Left ventricle myocardium inferior (tissue), 1 donor: ENCODE data around the gene CLMN. TPM values are rescaled to one million over a fixed set of nuclear protein-coding genes. Genes with fewer than 3 reads are reported as not detected.
A peak's percentile ranks its signal among the peaks of the same experiment; 100 is the strongest.

ENCODE experiments used
- DNase-seq: peaks from one replicate; pipeline ENCODE4 v3.0.0-alpha.2; 2020
- H3K27ac ChIP-seq: fragments of 200-600 bp; replicated peaks from 2 replicates; pipeline ENCODE4 v1.8.0; 2021
- H3K27me3 ChIP-seq: fragments of 200-600 bp; 2 replicates; pipeline ENCODE4 v1.8.0; 2021; ENCODE audit warnings: low read depth
- H3K36me3 ChIP-seq: fragments of 200-600 bp; 2 replicates; pipeline ENCODE4 v1.8.0; 2021
- H3K4me1 ChIP-seq: fragments of 200-600 bp; 2 replicates; pipeline ENCODE4 v1.8.0; 2021
- H3K4me3 ChIP-seq: fragments of 200-600 bp; 2 replicates; pipeline ENCODE4 v1.8.0; 2021; ENCODE audit warnings: mild to moderate bottlenecking, moderate library complexity
- H3K9me3 ChIP-seq: fragments of 200-600 bp; replicated peaks from 2 replicates; pipeline ENCODE4 v1.8.0; 2021
- CTCF ChIP-seq: fragments of 200-600 bp; IDR thresholded peaks from 2 replicates; pipeline ENCODE4 v1.8.0; 2021; ENCODE audit warnings: antibody characterized with exemption, mild to moderate bottlenecking, borderline replicate concordance
- intact Hi-C: fragments of 100-400 bp; cut with micrococcal nuclease; formaldehyde crosslinking; loops from one replicate; pipeline ENCODE4 v1.11.0; 2022
- total RNA-seq: library from RNA; stranded (reverse); fragmentation: NEBNext Ultra II Directional; extraction: Animal tissue kit (Norgen Biotek cat#: 25700); gene quantifications from one replicate; pipeline ENCODE4 v1.2.1, GENCODE V29; 2021
- donor health status: DM: no; HTN: yes; CAD: no; lungs with severe emphysema.

CLMN gene
- total RNA-seq, 1 donor from 2014 or later, result 3.7 TPM

GRCh38 chr14:95253039-95253630, 66.6 kb downstream of the CLMN start:
- H3K36me3 ChIP-seq, result no peaks in the 10 kb centered on the region
- H3K4me3 ChIP-seq, result no peak overlapping the region
- H3K27me3 ChIP-seq, result peaks cover 6% of the 10 kb centered on the region
- peaks cover 66% of the 10 kb centered on the region for H3K4me1 ChIP-seq
- no peak for TF ChIP-seq CTCF
- no peak overlapping the region for H3K27ac ChIP-seq
- no peak for DNase-seq
- intact Hi-C loops, result no loop called here
- no peaks in the 10 kb centered on the region for H3K9me3 ChIP-seq

GRCh38 chr14:95252219-95252618, 67.5 kb downstream of the CLMN start:
- Histone ChIP-seq H3K36me3 (no peaks in the 10 kb centered on the region), H3K27ac (no peak overlapping the region), H3K9me3 (no peaks in the 10 kb centered on the region), H3K4me1 (peaks cover 66% of the 10 kb centered on the region), H3K27me3 (peaks cover 6% of the 10 kb centered on the region), H3K4me3 (no peak overlapping the region)
- DNase-seq, result no peak
- intact Hi-C loops, result no loop called here
- no peak for TF ChIP-seq CTCF

GRCh38 chr14:95250936-95251335, 68.8 kb downstream of the CLMN start:
- Histone ChIP-seq H3K9me3 (no peaks in the 10 kb centered on the region), H3K27ac (no peak overlapping the region), H3K27me3 (peaks cover 6% of the 10 kb centered on the region), H3K4me1 (peaks cover 57% of the 10 kb centered on the region), H3K36me3 (no peaks in the 10 kb centered on the region), H3K4me3 (no peak overlapping the region)
- TF ChIP-seq CTCF, result no peak
- no peak for DNase-seq
- intact Hi-C loops, result no loop called here

- no peak for TF ChIP-seq CTCF
- Histone ChIP-seq H3K9me3 (no peaks in the 10 kb centered on the region), H3K4me3 (no peak overlapping the region), H3K27me3 (peaks cover 6% of the 10 kb centered on the region), H3K4me1 (peaks cover 51% of the 10 kb centered on the region), H3K27ac (no peak overlapping the region), H3K36me3 (no peaks in the 10 kb centered on the region)
- intact Hi-C loops, result no loop called here
- no peak for DNase-seq
Observed at GRCh38 chr14:95250140-95250769, 69.5 kb downstream of the CLMN start.

GRCh38 chr14:95248432-95248831, 71.3 kb downstream of the CLMN start:
- Histone ChIP-seq H3K27me3 (peaks cover 6% of the 10 kb centered on the region), H3K36me3 (no peaks in the 10 kb centered on the region), H3K4me3 (no peak overlapping the region), H3K4me1 (peaks cover 38% of the 10 kb centered on the region), H3K27ac (no peak overlapping the region), H3K9me3 (no peaks in the 10 kb centered on the region)
- intact Hi-C loops, result no loop called here
- DNase-seq, result no peak
- TF ChIP-seq CTCF, result peak; percentile 19
